CD8-positive, alpha-beta memory T cell (primary cell): ENCODE measurements around the gene DYNC2LI1. TPM values are rescaled to one million over a fixed set of nuclear protein-coding genes. Genes with fewer than 3 reads are reported as not detected.

ENCODE experiments used
- CTCF ChIA-PET: fragments of 350-600 bp; sonication (Branson Sonifier 250); formaldehyde crosslinking; loops from one replicate; lab custom pipeline; 2021; ENCODE audit warnings: antibody characterized with exemption; lab: Charles Lee
- POLR2A ChIA-PET: fragments of 350-600 bp; sonication (Branson Sonifier 250); formaldehyde crosslinking; loops from one replicate; lab custom pipeline; 2021; ENCODE audit warnings: antibody characterized with exemption; lab: Charles Lee
- DNase-seq, 5 donors: peaks; one replicate each; pipeline versions ENCODE4 v3.0.0 to v3.0.0-alpha.2; 2020 to 2022; ENCODE audit warnings: mixed read lengths in 1 of 5
- H3K27ac ChIP-seq: one replicate; pipeline ENCODE4 v1.7.0; 2013; ENCODE audit warnings: low read depth, mild to moderate bottlenecking, low read length, moderate library complexity
- H3K27me3 ChIP-seq: 2 replicates; pipeline ENCODE4 v1.7.0; 2013; ENCODE audit warnings: low read length, mild to moderate bottlenecking; ENCODE audit not compliant: insufficient read depth, poor library complexity, severe bottlenecking
- H3K36me3 ChIP-seq: 2 replicates; pipeline ENCODE4 v1.7.0; 2013; ENCODE audit warnings: mild to moderate bottlenecking, low read length, moderate library complexity; ENCODE audit not compliant: insufficient read depth
- H3K4me1 ChIP-seq: 2 replicates; pipeline ENCODE4 v1.7.0; 2013; ENCODE audit warnings: mild to moderate bottlenecking, low read length, moderate library complexity; ENCODE audit not compliant: insufficient read depth
- H3K4me3 ChIP-seq: 2 replicates; pipeline ENCODE4 v1.7.0; 2013; ENCODE audit warnings: mild to moderate bottlenecking, low read length
- H3K9me3 ChIP-seq: 2 replicates; pipeline ENCODE4 v1.7.0; 2013; ENCODE audit warnings: mild to moderate bottlenecking, low read length
- H3K27ac Mint-ChIP-seq, 8 donors: one replicate each; pipeline ENCODE4 v1.8.0; 2020 to 2021; ENCODE audit warnings: mixed read lengths in 8 of 8, mild to moderate bottlenecking in 6 of 8, inconsistent platforms in 3 of 8, moderate library complexity in 3 of 8
- H3K27me3 Mint-ChIP-seq, 2 donors: one replicate each; pipeline ENCODE4 v1.8.0; 2020 to 2021; ENCODE audit warnings: mixed read lengths in 2 of 2, mild to moderate bottlenecking in 1 of 2, moderate library complexity in 1 of 2
- H3K36me3 Mint-ChIP-seq, 3 donors: one replicate each; pipeline ENCODE4 v1.8.0; 2020 to 2021; ENCODE audit warnings: mixed read lengths in 3 of 3, inconsistent platforms in 1 of 3, mild to moderate bottlenecking in 1 of 3
- H3K4me1 Mint-ChIP-seq, 3 donors: one replicate each; pipeline ENCODE4 v1.8.0; 2020 to 2021; ENCODE audit warnings: mixed read lengths in 3 of 3, inconsistent platforms in 1 of 3, mild to moderate bottlenecking in 1 of 3
- H3K4me3 Mint-ChIP-seq, 7 donors: one replicate each; pipeline ENCODE4 v1.8.0; 2020 to 2021; ENCODE audit warnings: mixed read lengths in 7 of 7, mild to moderate bottlenecking in 6 of 7, moderate library complexity in 4 of 7, inconsistent platforms in 2 of 7
- H3K9me3 Mint-ChIP-seq, 5 donors: one replicate each; pipeline ENCODE4 v1.8.0; 2020 to 2022; ENCODE audit warnings: mixed read lengths in 5 of 5, mild to moderate bottlenecking in 3 of 5, moderate library complexity in 2 of 5, inconsistent platforms in 1 of 5
- polyA plus RNA-seq: library from polyadenylated mRNA; unstranded; fragments of 300-500 nt; fragmentation: Illumina TruSeq; gene quantifications from one replicate; pipeline ENCODE4 v1.2.3, GENCODE V29; 2021
- total RNA-seq, 2 experiments: library from RNA; stranded (reverse); gene quantifications; one replicate each; pipeline ENCODE4 v1.2.3, GENCODE V29; 2021

The DYNC2LI1 gene
- total and polyA plus RNA-seq, 3 experiments from 2014 or later = 5.3 to 14.2 (median 12.7) TPM

DNA sequence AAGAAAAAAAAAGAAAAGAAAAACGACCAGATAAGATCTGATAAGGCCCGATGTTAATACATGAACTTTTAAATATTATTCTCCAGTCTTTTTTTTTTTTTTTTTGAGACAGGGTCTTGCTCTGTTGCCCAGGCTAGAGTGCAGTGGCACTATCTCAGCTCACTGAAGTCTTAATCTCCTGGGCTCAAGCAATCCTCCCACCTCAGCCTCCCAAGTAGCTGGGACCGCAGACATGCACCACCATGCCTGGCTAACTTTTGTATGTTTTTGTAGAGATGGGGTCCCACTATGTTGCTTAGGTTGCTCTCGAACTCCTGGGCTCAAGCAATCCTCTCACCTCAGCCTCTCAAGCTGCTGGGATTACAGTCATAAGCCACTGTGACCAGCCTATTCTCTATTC, 63.2 kb downstream of the DYNC2LI1 start:
- Histone ChIP-seq H3K36me3 (no peaks in the 10 kb centered on the region), H3K27ac (no peak overlapping the region), H3K4me1 (no peaks in the 10 kb centered on the region), H3K9me3 (no peaks in the 10 kb centered on the region), H3K4me3 (no peak overlapping the region), H3K27me3 (no peaks in the 10 kb centered on the region)
- H3K4me1 Mint-ChIP-seq = no peaks in the 10 kb centered on the region
- DNase-seq = no peak
- no peaks in the 10 kb centered on the region for H3K9me3 Mint-ChIP-seq
- POLR2A ChIA-PET = no interaction called here
- H3K4me3 Mint-ChIP-seq = no peak overlapping the region
- no peaks in the 10 kb centered on the region for H3K36me3 Mint-ChIP-seq
- peaks cover 0 to 10% of the 10 kb centered on the region in 2 donors for H3K27me3 Mint-ChIP-seq
- CTCF ChIA-PET = no interaction called here
- H3K27ac Mint-ChIP-seq = no peak overlapping the region

DNA sequence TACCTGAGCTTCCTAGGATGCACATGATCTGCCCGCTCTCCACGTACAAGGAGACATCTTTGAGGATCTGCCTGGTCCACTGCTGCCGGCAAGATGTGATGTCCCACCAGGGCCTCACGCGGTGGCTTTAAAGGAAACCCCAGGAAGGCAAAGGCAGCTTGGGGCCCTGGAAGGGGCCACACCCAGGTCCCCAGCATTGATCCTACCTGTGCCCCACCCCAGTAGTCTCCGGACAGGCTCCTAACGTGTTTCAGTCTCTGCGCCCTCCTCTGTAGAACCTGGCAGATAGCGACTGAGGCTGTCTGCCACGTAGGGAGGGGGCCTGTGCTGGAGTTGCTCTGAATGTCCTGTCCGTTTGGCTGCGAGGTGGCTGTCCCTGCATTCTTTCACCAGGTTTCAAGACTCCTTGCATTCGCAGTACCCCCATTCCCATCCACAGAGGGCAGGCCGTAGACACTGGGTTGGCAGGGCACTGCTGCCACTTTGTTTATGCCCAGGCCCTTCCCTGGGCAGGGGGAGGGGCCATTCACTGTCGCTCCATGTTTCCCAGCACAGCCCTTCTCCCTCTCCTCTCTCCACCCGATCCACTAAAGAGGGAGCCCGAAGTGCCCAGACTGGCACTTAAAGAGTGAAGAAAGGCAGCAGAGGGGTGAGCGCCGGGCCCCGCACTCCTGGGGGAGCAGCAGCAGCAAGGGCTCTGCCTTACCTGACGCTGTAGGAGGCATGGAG, 64.2 kb downstream of the DYNC2LI1 start:
- H3K27me3 ChIP-seq = no peaks in the 10 kb centered on the region
- H3K36me3 ChIP-seq = no peaks in the 10 kb centered on the region
- ChIA-PET CTCF (no interaction called here), POLR2A (no interaction called here)
- H3K27me3 Mint-ChIP-seq = peaks cover 0 to 8% of the 10 kb centered on the region in 2 donors
- no peaks in the 10 kb centered on the region for H3K36me3 Mint-ChIP-seq
- H3K9me3 ChIP-seq = no peaks in the 10 kb centered on the region
- H3K4me1 Mint-ChIP-seq = no peaks in the 10 kb centered on the region
- H3K4me3 ChIP-seq = no peak overlapping the region
- H3K4me1 ChIP-seq = no peaks in the 10 kb centered on the region
- H3K27ac ChIP-seq = no peak overlapping the region
- DNase-seq = no peak
- no peak overlapping the region for H3K27ac Mint-ChIP-seq
- no peak overlapping the region for H3K4me3 Mint-ChIP-seq
- H3K9me3 Mint-ChIP-seq = no peaks in the 10 kb centered on the region

DNA sequence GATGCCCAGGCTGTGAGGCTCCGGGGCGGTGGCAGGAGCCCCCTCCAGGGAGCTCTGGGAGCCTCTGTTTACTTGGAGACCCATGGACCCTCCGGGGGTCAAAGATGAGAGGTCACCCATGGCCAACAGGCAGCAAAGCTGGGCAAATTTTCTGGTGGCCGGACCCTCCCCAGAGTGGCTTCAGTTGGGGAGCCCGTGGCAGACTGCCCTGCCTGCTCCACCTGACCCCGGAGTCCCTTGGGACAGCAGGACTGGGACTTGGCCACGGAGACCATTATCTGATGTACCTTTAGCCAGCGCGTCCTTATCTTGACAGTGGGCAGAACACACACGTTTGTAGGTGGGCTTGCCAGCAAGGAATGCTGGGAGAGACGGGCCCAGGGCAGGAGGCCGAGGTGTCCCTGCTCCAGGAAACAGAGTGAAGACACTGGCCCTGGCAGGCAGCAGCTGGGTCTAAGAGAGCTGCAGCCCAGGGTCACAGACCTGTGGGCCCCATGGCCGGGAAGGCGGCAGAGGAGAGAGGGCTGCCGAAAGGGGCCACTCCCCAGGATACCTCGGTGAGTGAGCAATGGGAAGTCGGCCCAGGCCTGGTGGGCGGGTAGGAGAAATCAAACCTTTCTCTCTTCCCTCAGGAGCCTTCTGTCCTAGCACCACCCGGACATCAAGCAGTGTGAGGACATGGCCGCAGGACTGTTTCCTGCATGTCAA, 64.9 kb downstream of the DYNC2LI1 start, which contains the start of the genes ABCG5 and ABCG8:
Gene ABCG5, minus strand, starts transcription at position 280 of the 708 bp plus-strand sequence. Its CDS starts 160 bp downstream, at position 120.
Gene ABCG8, plus strand, starts transcription at position 412 of the 708 bp plus-strand sequence. Its CDS starts 83 bp downstream, at position 495.
- no peak within 1 kb of the TSS for H3K4me3 Mint-ChIP-seq
- Histone ChIP-seq H3K4me3 (no peak within 1 kb of the TSS), H3K27ac (no peak within 1 kb of the TSS), H3K9me3 (no peaks in the 10 kb centered on the region), H3K27me3 (no peaks in the 10 kb centered on the region), H3K4me1 (no peaks in the 10 kb centered on the region), H3K36me3 (no peaks in the 10 kb centered on the region)
- no peaks in the 10 kb centered on the region for H3K9me3 Mint-ChIP-seq
- H3K4me1 Mint-ChIP-seq = no peaks in the 10 kb centered on the region
- ChIA-PET CTCF (no interaction called here), POLR2A (no interaction called here)
- H3K36me3 Mint-ChIP-seq = no peaks in the 10 kb centered on the region
- no peak for DNase-seq
- H3K27ac Mint-ChIP-seq = no peak within 1 kb of the TSS
- peaks cover 0 to 8% of the 10 kb centered on the region in 2 donors for H3K27me3 Mint-ChIP-seq

DNA sequence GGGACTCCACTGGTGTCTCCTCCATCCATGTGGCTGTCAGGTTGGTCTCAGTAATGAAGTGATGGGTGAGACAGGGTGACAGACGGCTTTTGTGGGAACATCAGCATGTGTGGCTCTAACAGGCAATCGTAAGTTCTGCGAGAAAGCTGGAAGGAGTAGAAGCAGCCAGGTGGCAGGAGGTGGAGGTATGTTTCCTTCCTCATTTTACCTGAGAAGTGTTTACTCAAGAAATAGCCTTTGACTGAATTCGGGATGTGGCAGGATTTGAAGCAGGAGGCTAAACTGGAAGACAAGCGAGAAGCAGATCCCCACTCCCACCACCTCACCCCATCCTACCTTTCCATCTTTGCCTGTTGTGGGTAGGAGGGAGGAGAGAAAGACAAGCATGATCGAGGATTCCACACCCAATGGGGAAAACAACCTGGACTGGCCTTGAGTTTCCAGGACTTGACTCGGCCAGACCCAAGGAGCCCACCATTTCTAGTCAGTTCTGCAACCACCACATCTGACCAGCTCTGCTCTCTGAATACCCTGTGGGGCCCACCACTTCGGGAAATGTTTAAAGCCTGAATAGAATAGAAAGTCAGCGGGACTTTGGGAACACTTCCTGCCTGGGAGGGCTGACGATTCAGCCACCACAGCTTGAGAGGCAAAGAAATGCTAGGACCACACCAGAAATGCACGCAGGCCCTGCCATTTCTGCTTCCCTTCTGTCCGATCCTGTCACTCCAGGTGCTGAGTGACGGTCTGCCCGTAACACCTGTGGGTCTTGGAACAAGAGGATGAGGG, 66.1 kb downstream of the DYNC2LI1 start:
- Histone ChIP-seq H3K36me3 (no peaks in the 10 kb centered on the region), H3K9me3 (no peaks in the 10 kb centered on the region), H3K27ac (no peak overlapping the region), H3K4me1 (no peaks in the 10 kb centered on the region), H3K27me3 (no peaks in the 10 kb centered on the region), H3K4me3 (no peak overlapping the region)
- ChIA-PET POLR2A (no interaction called here), CTCF (no interaction called here)
- DNase-seq = no peak
- Mint-ChIP-seq H3K36me3 (no peaks in the 10 kb centered on the region), H3K4me3 (no peak overlapping the region), H3K9me3 (no peaks in the 10 kb centered on the region), H3K4me1 (no peaks in the 10 kb centered on the region), H3K27ac (no peak overlapping the region), H3K27me3 (peaks cover 0 to 8% of the 10 kb centered on the region in 2 donors)

DNA sequence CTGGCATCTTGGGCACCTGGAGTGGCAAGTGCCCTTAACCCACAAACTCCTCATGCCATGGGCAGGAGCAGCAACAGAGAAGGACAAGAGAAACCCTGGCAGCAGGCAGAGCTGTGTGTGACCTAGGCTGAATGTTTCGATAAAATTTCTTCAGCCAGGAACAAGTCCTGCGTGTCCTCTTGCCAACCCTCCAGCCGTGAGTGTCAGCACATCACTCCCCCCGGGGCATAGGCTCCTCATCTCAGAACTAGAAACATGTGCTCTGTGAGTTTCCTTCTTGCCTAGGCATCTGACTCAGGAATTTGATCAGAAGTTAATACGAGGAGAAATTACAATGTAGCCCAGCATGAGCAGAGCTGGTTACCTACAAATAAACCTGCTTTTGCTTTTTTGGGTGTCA, 67.1 kb downstream of the DYNC2LI1 start:
- no peaks in the 10 kb centered on the region for H3K36me3 Mint-ChIP-seq
- H3K27me3 ChIP-seq = no peaks in the 10 kb centered on the region
- H3K9me3 Mint-ChIP-seq = no peaks in the 10 kb centered on the region
- no peaks in the 10 kb centered on the region for H3K9me3 ChIP-seq
- H3K36me3 ChIP-seq = no peaks in the 10 kb centered on the region
- peak overlapping the region in 1 of 8 donors; percentile 2 for H3K27ac Mint-ChIP-seq
- peaks cover under 1 to 8% of the 10 kb centered on the region in 2 donors for H3K27me3 Mint-ChIP-seq
- H3K4me3 ChIP-seq = no peak overlapping the region
- POLR2A ChIA-PET = no interaction called here
- no peak for DNase-seq
- CTCF ChIA-PET = no interaction called here
- H3K4me1 ChIP-seq = no peaks in the 10 kb centered on the region
- no peaks in the 10 kb centered on the region for H3K4me1 Mint-ChIP-seq
- no peak overlapping the region for H3K4me3 Mint-ChIP-seq
- no peak overlapping the region for H3K27ac ChIP-seq

DNA sequence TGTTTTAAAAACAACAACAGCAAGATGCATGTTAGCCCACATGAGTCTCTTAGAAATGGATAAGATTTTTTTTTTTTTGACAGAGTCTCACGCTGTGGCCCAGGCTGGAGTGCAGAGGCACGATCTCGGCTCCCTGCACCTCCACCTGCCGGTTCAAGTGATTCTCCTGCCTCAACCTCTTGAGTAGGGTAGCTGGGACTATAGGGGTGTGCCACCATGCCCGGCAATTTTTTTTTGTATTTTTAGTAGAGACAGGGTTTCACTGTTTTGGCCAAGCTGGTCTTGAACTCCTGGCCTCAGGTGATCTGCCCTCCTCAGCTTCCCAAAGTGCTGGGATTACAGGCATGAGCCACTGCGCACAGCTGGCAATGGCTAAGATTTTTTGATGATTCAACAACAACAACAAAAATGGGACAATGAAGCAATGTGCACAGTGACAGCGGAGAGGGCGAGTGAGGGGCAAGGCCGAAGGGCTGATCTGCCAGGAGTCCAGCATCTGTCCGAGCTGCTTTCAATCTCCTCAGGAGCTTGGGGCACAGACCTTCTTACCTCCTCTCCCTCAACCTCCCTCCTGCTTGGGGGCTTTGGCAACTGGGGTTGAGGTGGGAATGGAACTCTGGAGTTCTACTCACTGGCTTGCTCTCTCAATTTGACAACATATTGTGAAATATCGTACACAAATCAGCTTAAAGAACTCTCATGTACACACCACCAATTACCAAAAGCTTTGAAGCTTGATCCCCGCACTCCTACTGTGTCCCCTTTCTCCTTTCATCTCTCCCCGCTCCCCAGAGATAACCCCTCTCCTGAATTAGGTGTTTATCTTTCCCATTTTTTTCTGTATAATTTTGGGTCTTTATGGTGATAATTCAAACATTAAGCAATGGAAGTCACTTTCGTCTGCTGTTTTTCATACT, 68.4 kb downstream of the DYNC2LI1 start:
- Mint-ChIP-seq H3K36me3 (no peaks in the 10 kb centered on the region), H3K4me1 (no peaks in the 10 kb centered on the region), H3K27me3 (peaks cover 6 to 9% of the 10 kb centered on the region in 2 donors), H3K9me3 (no peaks in the 10 kb centered on the region), H3K27ac (no peak overlapping the region), H3K4me3 (no peak overlapping the region)
- H3K4me3 ChIP-seq = no peak overlapping the region
- H3K36me3 ChIP-seq = no peaks in the 10 kb centered on the region
- H3K9me3 ChIP-seq = no peaks in the 10 kb centered on the region
- H3K27me3 ChIP-seq = no peaks in the 10 kb centered on the region
- no peak overlapping the region for H3K27ac ChIP-seq
- H3K4me1 ChIP-seq = no peaks in the 10 kb centered on the region
- CTCF ChIA-PET = no interaction called here
- no peak for DNase-seq
- POLR2A ChIA-PET = interaction anchor here (0.6 kb wide), 1 partner anchor 413 kb away, joined by 3 read pairs; no protein-coding TSS in a partner anchor

DNA sequence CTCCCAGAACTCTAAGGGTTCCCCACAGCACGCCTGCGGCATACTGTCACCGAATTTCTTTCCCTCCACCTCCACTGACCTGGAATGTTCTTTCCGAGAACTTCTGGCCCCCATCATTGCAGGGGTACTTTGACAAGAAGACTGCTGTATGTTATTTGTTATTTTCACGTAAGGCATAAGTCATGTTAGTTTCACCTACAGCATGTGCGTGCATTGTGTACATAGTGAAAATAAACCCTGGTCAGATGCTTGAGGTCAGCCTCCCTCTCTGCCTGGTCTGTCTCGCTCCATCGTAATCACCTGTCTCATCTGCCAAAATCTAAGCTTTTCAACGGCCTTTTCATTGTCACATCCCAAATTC, 69.0 kb downstream of the DYNC2LI1 start:
- H3K4me3 ChIP-seq = no peak overlapping the region
- Mint-ChIP-seq H3K36me3 (no peaks in the 10 kb centered on the region), H3K9me3 (no peaks in the 10 kb centered on the region), H3K4me1 (no peaks in the 10 kb centered on the region), H3K4me3 (no peak overlapping the region), H3K27me3 (peaks cover 6% of the 10 kb centered on the region in 2 donors), H3K27ac (no peak overlapping the region)
- ChIA-PET POLR2A (interaction anchor here (0.6 kb wide), 1 partner anchor 412 kb away, joined by 3 read pairs; no protein-coding TSS in a partner anchor), CTCF (no interaction called here)
- no peaks in the 10 kb centered on the region for H3K27me3 ChIP-seq
- no peak for DNase-seq
- H3K27ac ChIP-seq = no peak overlapping the region
- no peaks in the 10 kb centered on the region for H3K4me1 ChIP-seq
- no peaks in the 10 kb centered on the region for H3K36me3 ChIP-seq
- H3K9me3 ChIP-seq = no peaks in the 10 kb centered on the region
